HFFc6 (cell line): ENCODE results near the gene PTBP1. TPM values are rescaled to one million over a fixed set of nuclear protein-coding genes. Genes with fewer than 3 reads are reported as not detected.

Experiments
- DNase-seq: peaks from one replicate; pipeline ENCODE4 v3.0.0-alpha.2; 2018
- H3K27ac Mint-ChIP-seq: 2 replicates; pipeline ENCODE4 v1.8.0; 2020; ENCODE audit warnings: mild to moderate bottlenecking, mixed read lengths
- H3K27me3 Mint-ChIP-seq: 2 replicates; pipeline ENCODE4 v1.8.0; 2021; ENCODE audit warnings: mild to moderate bottlenecking, moderate library complexity, mixed read lengths; ENCODE audit not compliant: insufficient read depth
- H3K36me3 Mint-ChIP-seq: 2 replicates; pipeline ENCODE4 v1.8.0; 2021; ENCODE audit warnings: low read depth, mixed read lengths
- H3K4me1 Mint-ChIP-seq: 2 replicates; pipeline ENCODE4 v1.8.0; 2020; ENCODE audit warnings: low read depth, mixed read lengths
- H3K4me3 Mint-ChIP-seq: 2 replicates; pipeline ENCODE4 v1.8.0; 2020; ENCODE audit warnings: mild to moderate bottlenecking, moderate library complexity, mixed read lengths
- H3K9me3 Mint-ChIP-seq: 2 replicates; pipeline ENCODE4 v1.8.0; 2020; ENCODE audit warnings: mild to moderate bottlenecking, mixed read lengths
- total RNA-seq, 6 experiments: library from RNA; stranded (reverse); fragmentation: NEBNext Ultra II Directional; extraction: Animal tissue kit (Norgen Biotek cat#: 25700); gene quantifications; 2 replicates in 1 of 6; 3 replicates in 5 of 6; pipeline ENCODE4 v1.2.3, GENCODE V29; 2021
- TF ChIP-seq, protein P1 (sequence below): fragments of 200-600 bp; sonication (generic); IDR thresholded peaks from 2 replicates; pipeline ENCODE4 v1.5.0; 2021; ENCODE audit warnings: antibody characterized with exemption, mild to moderate bottlenecking

PTBP1 gene
- total RNA-seq, 6 experiments from 2014 or later: 307 to 421 (median 380) TPM

DNA sequence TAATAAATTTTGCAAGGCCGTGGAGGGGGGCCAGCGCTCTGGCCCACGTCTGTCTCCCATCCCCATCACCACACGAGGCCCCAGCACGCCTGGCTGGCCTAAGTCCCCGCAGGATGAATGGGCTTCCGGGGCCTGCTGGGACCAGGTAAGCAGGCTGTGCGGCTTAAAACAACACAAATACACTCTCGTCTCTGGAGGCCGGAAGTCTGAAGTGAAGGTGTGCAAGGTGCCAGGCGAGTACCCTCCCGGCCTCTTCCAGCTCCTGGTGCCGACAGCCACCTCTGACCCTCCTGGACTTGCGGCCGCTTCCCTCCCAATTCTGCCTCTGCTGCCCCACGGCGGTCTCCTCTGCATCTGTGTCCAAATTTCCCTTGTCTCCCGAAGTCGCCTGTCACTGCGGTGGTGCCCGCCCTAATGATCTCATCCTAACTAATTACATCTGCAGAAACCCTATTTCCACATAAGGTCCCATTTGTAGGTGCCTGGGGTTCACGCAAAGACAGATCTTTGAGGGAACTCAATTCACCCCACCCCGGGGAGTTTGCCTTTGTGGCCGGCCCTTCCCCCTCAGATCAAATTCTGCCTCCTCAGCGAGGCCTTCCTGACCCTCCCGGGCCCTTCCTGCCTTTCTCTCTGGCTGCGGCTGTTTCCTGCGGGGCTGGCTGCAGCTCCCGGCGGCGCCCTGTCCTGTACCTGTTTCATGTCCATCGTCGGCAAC lies 8.1 kb upstream of the PTBP1 start:
- Mint-ChIP-seq H3K4me1 (peaks cover 12% of the 10 kb centered on the region), H3K4me3 (peak overlapping the region; percentile 45; the same call in 1 of the 2 replicates), H3K27me3 (no peaks in the 10 kb centered on the region), H3K9me3 (no peaks in the 10 kb centered on the region), H3K27ac (peak overlapping the region; percentile 30; the same call in 1 of the 2 replicates), H3K36me3 (no peaks in the 10 kb centered on the region)
- TF ChIP-seq, protein P1, sequence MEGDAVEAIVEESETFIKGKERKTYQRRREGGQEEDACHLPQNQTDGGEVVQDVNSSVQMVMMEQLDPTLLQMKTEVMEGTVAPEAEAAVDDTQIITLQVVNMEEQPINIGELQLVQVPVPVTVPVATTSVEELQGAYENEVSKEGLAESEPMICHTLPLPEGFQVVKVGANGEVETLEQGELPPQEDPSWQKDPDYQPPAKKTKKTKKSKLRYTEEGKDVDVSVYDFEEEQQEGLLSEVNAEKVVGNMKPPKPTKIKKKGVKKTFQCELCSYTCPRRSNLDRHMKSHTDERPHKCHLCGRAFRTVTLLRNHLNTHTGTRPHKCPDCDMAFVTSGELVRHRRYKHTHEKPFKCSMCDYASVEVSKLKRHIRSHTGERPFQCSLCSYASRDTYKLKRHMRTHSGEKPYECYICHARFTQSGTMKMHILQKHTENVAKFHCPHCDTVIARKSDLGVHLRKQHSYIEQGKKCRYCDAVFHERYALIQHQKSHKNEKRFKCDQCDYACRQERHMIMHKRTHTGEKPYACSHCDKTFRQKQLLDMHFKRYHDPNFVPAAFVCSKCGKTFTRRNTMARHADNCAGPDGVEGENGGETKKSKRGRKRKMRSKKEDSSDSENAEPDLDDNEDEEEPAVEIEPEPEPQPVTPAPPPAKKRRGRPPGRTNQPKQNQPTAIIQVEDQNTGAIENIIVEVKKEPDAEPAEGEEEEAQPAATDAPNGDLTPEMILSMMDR: no peak
- no peak for DNase-seq

DNA sequence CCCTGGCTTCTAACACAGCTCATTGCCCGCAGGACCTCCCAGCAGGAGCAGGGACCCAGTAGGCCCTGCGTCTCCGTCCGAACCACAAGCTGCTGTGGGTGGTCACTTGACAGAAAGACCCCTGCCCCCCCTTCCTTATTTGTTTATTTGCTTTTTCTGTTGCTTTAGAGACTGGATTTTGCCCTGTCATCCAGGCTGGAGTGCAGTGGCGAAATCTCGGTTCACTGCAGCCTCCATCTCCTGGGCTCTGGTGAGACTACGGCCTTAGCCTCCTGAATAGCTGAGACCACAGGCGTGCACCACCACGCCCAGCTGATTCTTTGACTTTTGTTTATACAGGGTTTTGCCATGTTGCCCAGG lies 7.6 kb upstream of the PTBP1 start:
- H3K27ac Mint-ChIP-seq: peak overlapping the region; percentile 30; the same call in 1 of the 2 replicates
- no peaks in the 10 kb centered on the region for H3K9me3 Mint-ChIP-seq
- no peaks in the 10 kb centered on the region for H3K36me3 Mint-ChIP-seq
- H3K4me3 Mint-ChIP-seq: peak overlapping the region; percentile 45; the same call in 1 of the 2 replicates
- TF ChIP-seq, protein P1: no peak
- no peaks in the 10 kb centered on the region for H3K27me3 Mint-ChIP-seq
- DNase-seq: no peak
- peaks cover 12% of the 10 kb centered on the region for H3K4me1 Mint-ChIP-seq

GRCh38 chr19:791007-791566 lies 6.2 kb upstream of the PTBP1 start:
- Mint-ChIP-seq H3K36me3 (no peaks in the 10 kb centered on the region), H3K27ac (no peak overlapping the region), H3K27me3 (no peaks in the 10 kb centered on the region), H3K4me3 (no peak overlapping the region), H3K9me3 (no peaks in the 10 kb centered on the region), H3K4me1 (peaks cover 12% of the 10 kb centered on the region)
- no peak for DNase-seq
- TF ChIP-seq, protein P1: no peak

- no peak for DNase-seq
- Mint-ChIP-seq H3K27me3 (no peaks in the 10 kb centered on the region), H3K4me3 (no peak overlapping the region), H3K36me3 (no peaks in the 10 kb centered on the region), H3K27ac (no peak overlapping the region), H3K4me1 (peaks cover 16% of the 10 kb centered on the region), H3K9me3 (no peaks in the 10 kb centered on the region)
- TF ChIP-seq, protein P1: no peak
Observed at GRCh38 chr19:791567-792305, 5.5 kb upstream of the PTBP1 start.

GRCh38 chr19:792306-792885 lies 4.9 kb upstream of the PTBP1 start:
- TF ChIP-seq, protein P1: no peak
- Mint-ChIP-seq H3K36me3 (no peaks in the 10 kb centered on the region), H3K9me3 (no peaks in the 10 kb centered on the region), H3K27ac (no peak overlapping the region), H3K4me3 (no peak overlapping the region), H3K4me1 (peaks cover 17% of the 10 kb centered on the region), H3K27me3 (no peaks in the 10 kb centered on the region)
- no peak for DNase-seq
